GM21576 (cell line): Measurements from ENCODE around the gene IFNA14.
"Not testable (repeated sequence)": the region's sequence is repeated elsewhere in the genome, so short reads cannot be mapped to it uniquely, and the experiment has no call there.

ENCODE experiments used
- ATAC-seq: cut with Tn5 transposase; IDR thresholded peaks from one replicate; pipeline ENCODE4 v1.9.1; 2021; ENCODE audit warnings: mild to moderate bottlenecking, moderate library complexity; ENCODE audit not compliant: unreplicated experiment

The IFNA14 gene

GRCh38 chr9:21217211-21217610 lies 22.6 kb downstream of the IFNA14 start, which contains the start of gene IFNA16:
Gene IFNA16, minus strand, starts transcription at chr9:21217311. Its CDS starts 6 bp downstream, at chr9:21217305.
- ATAC-seq: not testable (repeated sequence)

DNA sequence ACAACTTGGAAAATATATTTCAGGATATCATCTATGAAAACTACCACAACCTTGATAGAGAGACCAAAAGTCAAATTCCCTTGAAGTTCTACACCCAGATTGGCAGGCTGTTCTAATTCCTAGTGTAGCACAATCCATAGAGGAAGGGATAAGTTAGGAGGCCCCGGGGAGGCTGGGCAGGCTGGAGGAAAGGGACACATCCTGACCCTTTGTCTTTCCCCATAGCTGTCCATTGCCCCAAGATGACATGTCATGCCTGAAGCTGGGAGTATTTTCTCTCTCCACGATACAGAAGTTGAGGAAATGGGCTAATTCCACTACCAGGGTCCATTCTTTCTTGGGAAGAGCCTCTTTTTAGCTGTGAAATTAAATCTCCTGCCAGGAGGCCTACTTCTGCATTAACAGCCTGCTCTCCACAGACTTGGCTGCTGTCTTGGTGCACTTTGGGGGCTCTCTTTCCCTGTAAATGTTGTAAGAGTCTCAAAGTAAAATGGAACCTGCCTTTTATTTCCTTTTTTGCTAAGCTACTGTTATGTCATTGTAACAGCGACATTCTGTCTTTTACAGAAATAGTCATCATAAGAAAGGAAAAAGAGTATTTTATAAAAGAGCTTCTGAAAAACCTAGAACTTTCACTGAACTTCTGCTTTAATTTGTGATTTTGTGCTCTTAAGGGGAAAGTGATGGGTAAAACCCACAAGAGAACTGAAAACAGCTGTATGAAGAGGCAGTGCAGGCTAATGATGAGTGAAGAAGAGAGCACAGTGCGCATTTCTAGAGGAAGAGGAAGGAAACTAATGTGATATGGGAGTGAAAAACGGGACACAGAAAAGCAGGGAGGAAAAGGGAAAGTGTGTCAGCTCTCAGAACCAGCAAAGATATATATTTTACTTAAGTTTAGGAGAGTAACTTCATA lies 26.1 kb downstream of the IFNA14 start:
- ATAC-seq: peak; percentile 81

GRCh38 chr9:21212160-21212559 lies 27.6 kb downstream of the IFNA14 start:
- not testable (repeated sequence) for ATAC-seq

DNA sequence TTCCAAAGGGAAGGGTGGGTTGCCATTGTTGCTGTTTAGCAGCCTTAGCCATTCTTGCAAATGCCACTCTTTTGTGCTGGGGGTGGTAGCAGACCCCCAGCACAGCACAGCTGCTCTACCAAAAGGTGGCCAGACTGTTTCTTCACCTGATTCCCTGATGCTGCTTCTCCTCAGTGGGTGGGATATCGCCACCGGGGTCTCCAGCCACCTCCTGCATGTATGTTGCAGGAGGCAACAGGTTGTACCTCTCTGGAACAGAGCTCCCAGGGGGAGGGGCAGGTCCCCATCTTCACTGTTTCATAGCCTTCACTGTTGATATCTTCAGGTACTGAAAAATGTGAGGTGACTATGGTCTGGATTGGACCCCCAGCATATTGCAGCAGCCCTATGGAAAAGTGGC lies 29.0 kb downstream of the IFNA14 start:
- ATAC-seq: not testable (repeated sequence)

DNA sequence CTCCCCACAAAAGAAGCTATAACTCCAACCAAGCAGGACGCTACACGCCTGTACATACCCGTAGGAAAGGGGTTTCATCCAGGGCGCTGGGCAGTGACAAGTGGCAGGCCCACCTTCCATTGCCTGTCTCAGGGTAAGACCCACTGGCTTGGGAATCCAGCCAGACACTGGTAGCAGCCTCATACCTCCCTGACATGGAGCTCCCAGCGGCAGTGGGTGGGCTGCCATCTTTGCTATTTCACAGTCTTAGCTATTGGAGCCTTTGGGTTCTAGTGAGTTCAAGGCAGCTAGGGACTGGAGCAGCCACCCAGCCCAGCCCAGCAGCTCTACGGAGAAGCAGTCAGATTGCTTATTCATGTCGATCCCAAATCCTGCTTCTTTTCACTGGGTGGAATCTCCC lies 29.5 kb downstream of the IFNA14 start:
- ATAC-seq: no peak

GRCh38 chr9:21207043-21207442 lies 32.8 kb downstream of the IFNA14 start, which contains the start of gene IFNA10:
Gene IFNA10, minus strand, starts transcription at chr9:21207143. Its CDS starts 46 bp downstream, at chr9:21207097.
- ATAC-seq: not testable (repeated sequence)

DNA sequence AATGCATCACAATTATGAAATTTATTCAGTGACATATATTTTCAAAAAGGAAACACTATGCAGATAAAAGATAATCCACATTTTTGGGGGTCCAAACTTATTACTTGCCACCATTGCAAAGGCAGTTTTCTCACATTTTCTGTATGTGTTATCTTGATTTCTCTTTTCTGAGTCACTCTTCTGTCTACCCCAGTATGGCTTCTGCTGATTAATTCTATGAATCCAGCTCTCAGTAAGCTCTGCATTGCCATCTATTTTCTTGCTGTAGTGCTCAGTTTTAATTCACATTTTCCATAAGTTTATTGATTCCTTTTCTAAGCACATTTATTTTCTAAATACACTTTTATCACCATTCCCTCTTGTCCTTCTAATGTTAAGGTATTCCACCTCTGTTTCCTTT lies 34.6 kb downstream of the IFNA14 start:
- no peak for ATAC-seq

DNA sequence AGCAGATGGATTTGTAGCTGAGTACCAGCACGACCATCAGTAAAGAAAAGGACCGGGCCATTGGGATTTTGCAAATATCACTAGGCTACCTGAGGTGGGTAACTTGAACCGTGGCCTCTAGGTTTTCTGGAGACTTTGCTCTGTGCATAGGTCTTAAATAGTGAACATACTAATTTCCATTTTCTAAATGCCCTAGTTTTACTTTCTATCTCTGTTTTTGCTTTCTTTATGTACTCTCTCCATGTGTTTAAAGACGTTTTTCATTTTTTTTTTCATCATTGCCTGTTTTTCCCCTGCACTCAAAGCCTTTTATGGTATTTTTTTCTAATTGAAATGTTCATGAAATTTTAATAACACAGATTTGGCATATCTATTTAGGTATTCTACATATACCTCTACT lies 37.7 kb downstream of the IFNA14 start, which contains the start of gene IFNA7:
IFNA7 (minus strand) TSS at position 101 of the 400 bp plus-strand sequence; CDS start at position 61, 40 bp downstream.
- ATAC-seq: not testable (repeated sequence)

DNA sequence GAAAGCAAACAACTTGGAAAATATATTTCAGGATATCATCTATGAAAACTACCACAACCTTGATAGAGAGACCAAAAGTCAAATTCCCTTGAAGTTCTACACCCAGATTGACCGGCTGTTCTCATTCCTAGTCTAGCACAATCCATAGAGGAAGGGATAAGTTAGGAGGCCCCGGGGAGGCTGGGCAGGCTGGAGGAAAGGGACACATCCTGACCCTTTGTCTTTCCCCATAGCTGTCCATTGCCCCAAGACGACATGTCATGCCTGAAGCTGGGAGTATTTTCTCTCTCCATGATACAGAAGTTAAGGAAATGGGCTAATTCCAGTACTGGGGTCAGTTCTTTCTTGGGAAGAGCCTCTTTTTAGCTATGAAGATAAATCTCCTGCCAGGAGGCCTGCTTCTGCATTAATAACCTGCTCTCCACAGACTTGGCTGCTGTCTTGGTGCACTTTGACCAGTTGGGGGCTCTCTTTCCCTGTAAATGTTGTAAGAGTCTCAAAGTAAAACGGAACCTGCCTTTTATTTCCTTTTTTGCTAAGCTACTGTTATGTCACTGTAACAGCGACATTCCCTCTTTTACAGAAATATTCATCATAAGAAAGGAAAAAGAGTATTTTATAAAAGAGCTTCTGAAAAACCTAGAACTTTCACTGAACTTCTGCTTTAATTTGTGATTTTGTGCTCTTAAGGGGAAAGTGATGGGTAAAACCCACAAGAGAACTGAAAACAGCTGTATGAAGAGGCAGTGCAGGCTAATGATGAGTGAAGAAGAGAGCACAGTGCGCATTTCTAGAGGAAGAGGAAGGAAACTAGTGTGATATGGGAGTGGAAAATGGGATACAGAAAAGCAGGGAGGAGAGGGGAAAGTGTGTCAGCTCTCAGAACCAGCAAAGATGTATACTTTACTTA lies 44.7 kb downstream of the IFNA14 start:
- peak; percentile 93 for ATAC-seq
